GM20431 (cell line): Measurements from ENCODE around the gene FXYD6.
"Not testable (repeated sequence)": the region's sequence is repeated elsewhere in the genome, so short reads cannot be mapped to it uniquely, and the experiment has no call there.

Experiments used
- in situ Hi-C: fragments of 300-500 bp; cut with MseI, MboI; formaldehyde crosslinking; loops from one replicate; pipeline ENCODE4 v1.15.0; 2020; ENCODE audit warnings: low sequenced_read_pairs; ENCODE audit not compliant: unreplicated experiment

Gene FXYD6, protein sequence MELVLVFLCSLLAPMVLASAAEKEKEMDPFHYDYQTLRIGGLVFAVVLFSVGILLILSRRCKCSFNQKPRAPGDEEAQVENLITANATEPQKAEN

DNA sequence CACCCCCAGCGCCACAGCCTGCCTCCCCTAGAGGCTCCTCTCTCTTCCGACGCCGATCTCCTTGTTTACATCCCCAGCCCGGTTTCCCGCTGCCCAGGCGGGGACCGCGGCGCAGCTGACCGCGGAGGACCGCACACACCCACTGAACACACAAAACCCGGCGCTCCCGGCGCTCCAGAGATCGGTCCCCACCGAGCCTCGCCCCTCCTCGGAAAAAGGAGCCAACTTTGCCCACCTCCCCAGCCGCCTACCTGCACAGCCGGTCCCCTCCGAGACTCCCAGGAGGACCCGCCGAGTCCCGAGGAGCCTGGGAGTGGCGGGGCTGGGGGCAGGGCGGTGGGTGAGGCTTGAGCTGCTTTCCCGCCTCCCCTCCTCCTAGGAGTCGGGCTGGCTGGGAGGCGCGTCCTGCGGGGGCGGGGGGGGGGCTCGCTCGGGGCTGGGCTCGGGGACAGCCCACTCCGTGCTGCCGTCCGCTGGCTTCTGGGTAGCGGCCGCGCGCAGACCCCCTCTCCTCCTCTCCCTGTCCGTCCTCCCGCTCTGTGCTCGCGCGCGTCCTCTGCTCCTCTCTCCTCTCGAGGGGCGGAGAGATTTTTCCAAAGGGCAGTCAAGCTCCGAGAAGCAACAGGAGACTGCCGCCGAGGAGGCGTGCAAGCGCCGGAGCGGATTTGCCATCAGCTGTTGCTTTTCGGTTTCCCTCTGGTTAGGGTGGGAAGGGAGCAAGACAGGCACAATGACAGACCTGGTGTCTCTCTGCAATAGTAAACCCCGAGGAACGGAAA lies at the start of gene FXYD6:
FXYD6 (minus strand) TSS at position 318 of the 779 bp plus-strand sequence. CDS start 33,882 bp downstream, outside the sequence.
- in situ Hi-C loops, result no loop called here

DNA sequence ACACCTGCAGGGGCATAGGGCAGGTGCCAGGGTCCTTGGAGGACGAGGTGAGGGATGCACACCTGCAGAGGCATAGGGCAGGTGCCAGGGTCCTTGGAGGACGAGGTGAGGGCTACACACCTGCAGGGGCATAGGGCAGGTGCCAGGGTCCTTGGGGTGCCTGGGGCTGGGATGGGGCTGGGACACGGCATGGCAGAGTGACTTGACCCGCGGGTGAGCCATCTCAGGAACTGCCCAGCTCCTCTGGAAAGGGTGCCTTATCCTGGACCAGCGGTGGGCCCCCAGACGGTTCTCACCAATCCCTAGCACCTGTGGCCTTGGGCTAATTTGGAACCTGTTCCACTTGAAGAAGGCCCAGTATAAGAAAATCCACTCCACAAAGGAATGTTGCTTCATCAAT lies 49.7 kb upstream of the FXYD6 start:
- in situ Hi-C loops, result not testable (repeated sequence)

DNA sequence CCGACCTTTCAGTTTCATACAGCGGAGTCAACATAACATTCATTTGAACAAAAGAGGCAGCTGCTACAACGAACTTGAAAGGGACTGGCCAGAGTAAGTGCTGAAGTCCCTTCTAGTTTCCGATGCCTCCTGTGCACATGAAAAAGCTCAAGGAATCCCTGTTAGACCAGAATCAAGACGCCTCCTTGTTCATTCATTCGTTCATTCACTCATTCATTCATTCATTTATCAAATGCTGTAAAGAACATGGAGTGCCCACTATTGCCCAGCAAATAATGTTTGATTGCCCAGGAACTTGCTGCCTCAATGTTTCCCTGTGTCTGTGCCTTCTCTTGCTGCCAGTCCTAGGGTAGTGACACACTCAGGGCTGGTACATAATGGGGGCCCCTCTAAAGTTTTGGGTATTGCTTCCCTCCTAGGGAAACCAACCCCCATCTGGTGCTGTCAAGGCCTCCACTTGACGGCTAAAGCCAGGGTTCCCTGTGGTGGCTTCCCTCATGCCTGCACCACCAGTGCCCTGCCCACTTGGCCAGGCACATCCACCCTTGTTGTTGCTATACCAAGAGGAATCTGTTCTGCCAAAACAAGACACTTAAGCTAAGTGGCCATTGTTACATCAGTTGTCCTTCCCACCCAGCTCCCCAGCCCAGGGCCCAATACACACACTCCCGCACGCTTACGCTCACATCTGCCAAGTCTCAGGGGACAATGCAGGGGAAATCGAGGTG lies 48.9 kb upstream of the FXYD6 start:
- in situ Hi-C loops, result no loop called here

DNA sequence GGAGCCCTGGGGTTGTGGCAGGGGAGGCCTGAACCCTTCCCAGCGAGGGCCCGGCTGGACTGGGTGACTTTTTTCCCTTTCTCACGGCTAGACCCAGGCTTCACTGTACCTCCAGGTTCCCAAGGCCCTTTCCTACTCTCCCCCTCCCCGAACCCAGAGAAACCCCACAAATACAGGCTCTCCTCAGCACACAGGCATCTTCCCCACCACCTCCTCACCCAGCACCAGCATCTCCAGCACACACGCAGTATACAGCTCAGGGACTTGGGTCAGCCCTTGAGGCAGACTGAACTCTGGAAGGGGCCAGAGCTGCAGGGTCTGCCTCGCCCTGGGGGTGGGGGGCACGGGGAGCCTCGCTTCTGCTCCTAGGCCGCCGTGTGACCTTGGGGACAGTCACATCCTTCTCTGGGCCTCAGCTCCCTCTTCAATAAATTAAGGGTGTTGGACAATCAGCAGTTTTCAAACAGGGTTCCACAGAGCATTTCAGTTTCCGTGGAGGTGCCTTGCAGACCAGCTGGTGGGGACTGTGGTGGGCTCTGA lies 48.2 kb upstream of the FXYD6 start:
- in situ Hi-C loops, result no loop called here

DNA sequence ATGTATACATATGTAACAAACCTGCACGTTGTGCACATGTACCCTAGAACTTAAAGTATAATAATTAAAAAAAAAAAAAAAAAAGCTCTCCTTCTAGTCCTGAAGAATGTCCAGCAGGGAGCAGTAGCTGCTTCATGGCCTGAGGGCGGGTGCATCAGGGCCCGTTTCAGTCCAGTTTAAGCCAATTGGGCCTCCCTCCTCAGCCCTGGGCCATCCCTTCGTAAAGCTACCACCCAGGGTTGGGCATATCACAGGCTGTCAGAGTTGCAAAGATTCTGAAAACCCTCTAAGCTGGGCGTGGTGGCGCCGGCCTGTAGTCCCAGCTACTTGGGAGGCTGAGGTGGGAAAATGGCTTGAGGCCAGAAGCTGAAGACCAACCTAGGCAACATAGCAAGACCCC lies 47.3 kb upstream of the FXYD6 start:
- in situ Hi-C loops, result no loop called here

DNA sequence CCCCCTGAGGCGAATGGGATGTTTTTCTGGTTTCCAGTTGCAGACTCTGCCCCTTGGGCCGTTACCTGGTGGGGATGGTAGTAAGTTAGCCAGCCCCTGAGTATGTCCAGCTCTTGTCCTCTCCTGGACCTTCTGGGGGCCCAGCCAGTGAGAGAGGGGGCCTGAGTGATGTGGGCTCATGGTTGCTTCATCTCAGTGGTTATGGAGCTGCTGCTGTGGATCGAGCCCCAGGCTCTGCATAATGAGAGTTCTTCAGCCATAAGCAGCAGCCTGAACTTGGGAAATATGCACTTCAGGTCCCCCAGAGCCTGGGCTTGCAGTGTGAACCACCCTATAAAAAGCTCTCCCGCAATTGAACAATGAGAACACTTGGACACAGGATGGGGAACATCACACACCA lies 46.8 kb upstream of the FXYD6 start:
- in situ Hi-C loops, result no loop called here

DNA sequence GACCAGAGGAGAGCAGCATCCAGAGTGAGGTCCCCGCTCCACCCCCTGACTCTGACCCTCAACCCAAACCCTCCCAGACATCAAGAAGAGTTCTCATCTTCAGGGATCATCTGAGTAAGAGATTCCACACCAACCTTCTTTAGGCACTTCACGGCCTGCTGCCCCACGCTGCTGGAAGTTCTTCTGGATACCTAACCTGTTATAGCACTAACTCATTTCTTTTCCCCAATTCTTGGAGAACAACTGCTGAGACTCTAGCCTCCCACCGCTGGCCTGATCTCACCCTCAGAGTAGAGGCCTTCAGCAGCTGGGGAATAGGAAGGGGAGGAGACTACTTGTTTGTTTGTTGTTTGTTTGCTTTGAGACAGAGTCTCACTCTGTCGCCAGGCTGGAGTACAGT lies 45.4 kb upstream of the FXYD6 start:
- in situ Hi-C loops, result no loop called here

DNA sequence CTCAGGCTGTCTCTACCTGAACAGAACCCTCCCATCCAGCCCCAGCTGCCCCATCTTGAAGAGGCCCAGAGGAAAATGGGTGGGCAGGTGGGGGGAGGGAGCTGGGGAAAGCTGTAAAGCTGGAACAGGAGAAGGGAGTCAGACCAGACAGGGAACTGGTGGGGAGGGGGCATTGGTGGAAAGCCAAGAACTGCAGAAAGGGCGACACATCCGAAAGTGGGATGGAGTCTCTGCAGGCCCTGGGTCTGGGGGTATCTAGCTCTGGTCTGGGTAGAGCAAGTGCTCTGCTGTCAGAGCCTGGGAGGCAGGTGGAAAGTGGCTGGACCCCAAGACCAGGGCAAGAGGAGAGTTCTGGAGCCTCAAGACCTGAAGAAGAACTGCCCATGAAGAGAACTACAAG lies 45.0 kb upstream of the FXYD6 start:
- in situ Hi-C loops, result no loop called here

DNA sequence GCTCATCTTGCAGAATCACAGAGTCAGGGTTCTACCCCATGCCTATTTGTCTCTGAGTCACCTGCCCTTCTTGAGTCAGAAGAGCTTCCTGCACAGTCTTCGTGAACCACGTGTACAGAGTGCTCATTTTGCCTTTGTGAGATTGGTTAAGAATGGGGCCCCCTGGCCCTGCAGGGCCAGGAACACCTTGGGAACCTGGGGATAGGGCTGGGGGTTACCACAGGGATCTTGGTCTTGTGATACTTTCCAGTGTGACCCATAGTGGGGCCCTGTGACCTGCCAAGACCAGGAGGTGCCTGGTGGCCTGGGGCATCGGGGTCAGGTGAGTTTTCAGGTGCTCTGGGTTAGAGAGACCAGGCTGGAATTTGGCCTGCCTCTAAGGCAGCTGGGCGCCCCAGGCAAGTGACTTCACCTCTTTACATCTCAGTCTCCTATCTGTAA lies 43.3 kb upstream of the FXYD6 start:
- in situ Hi-C loops, result no loop called here

DNA sequence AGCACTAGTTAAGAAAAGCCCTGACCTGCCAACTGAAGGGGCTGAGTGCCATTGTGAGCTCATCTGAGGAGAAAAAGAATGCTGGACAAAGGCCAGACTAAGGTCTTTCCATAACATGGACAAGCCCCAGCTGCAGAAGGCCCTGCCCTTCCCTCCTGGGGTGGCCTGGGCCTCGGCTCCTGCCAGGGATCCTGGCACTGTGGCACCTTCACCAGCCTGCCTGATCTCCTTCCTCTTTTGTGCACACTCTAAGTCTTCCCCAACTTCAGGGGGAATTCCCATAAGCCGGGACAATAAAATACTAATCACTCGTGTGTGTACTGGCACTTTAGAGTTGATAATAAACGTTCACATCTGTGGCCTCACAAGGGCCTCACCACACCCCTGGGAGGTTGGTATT lies 42.9 kb upstream of the FXYD6 start:
- in situ Hi-C loops, result no loop called here

DNA sequence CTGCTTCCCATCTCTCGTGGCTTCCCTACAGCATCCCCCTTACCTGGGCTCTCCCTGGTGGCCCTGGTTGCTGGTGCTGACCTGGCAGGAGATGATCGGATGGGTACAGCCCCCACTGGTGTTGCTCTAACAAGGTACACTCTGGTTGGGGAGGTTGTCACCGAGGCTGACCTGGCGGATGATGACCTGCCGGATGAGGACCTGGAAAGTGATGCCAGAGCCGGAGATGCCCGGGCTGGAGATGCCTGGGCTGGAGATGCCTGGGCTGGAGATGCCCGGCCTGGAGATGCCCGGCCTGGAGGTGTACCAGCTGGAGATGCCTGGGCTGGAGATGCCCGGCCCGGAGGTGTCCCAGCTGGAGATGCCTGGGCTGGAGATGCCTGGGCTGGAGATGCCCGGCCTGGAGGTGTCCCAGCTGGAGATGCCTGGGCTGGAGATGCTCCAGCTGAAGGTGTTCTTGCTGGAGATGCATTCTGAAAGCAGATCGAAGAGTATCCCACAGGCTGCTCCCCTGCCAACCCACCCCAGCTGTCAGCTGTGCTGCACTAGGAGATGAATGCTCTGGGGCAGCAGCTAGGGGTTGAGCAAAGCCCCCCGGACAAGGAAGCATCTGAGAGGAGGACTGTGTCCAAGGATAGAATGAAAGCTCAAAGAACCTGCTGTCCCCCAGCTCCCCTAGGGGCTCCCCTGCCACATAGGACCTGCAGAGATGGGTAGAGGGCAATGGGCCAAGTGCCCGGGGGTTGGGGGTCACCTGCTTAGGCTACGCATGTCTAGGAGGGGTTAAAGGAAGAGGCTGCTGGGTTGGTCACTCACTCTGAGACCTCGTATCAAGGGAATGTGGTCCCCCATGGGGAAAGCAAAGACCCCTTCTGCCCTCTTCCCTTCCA lies 42.2 kb upstream of the FXYD6 start:
- in situ Hi-C loops, result no loop called here

DNA sequence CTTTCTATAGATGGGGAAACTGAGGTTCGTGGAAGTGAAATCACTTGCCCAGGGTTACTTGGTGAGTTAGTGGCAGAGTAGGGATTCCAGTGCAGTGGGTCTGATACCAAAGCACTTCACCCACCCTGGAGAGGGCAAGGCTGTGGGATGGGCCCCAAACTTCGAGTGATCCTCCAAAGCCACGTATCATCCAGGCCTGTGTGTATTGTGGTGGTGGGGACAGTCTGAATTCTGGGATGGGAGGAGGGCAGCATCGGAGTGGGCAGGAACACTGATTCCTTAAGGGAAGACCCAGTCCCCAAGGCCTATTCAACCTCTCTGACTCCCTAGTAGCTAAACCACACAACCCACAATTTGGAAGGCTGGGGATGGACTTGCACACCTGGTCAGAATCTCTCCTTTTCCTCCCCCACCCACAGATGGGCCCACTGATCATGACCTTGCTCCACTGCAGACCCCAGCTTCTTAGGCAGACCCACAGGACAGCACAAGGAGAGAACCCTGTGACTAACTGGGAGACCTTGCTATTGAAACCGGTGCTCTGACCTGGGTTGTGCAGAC lies 41.2 kb upstream of the FXYD6 start:
- in situ Hi-C loops, result no loop called here

DNA sequence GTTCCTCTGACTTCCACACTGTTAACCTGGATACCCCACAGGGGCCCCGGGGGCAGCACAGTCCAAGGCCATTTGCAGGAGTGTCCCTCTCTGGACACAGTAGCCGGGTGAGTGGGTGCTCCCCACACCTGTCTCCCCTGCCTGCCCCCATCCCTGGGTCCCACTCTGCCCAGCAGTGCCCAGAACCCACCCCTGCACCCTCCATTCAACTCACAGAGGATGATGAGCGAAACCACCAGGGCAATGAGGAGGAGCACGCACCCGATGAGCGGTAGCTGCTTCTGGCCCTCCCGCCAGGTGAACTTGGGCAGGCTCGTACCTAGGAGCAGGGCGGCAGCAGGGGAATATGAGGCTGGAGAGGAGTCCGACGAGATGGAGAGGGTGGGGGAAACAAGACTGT lies 40.5 kb upstream of the FXYD6 start:
- in situ Hi-C loops, result no loop called here

DNA sequence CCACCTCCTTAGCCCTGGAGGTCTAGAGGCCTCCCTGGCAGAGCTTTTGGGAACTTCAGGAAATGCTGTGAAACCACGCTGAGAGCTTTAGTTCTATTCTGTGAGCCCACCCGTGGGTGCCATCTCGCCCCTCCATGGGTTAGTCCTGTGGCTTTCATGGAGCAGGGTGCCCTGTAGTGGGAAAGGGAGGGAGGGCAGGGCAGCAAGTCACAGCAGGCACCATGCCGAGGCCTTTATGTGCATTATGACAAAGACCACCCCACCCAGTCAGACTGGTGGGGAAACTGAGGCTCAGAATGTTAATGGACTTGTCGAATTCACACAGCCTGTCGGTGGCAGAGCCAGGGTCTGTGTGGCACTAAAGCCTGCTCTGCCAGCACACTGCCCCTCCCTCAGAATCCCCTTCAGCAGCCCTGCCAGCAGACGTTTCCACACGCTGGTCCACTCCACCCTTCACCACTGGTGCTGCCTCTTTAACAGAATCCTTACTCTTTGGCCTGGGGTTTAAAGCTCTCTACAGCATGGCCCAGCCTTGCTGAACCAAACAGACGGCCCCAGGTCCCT lies 39.3 kb upstream of the FXYD6 start:
- in situ Hi-C loops, result no loop called here

DNA sequence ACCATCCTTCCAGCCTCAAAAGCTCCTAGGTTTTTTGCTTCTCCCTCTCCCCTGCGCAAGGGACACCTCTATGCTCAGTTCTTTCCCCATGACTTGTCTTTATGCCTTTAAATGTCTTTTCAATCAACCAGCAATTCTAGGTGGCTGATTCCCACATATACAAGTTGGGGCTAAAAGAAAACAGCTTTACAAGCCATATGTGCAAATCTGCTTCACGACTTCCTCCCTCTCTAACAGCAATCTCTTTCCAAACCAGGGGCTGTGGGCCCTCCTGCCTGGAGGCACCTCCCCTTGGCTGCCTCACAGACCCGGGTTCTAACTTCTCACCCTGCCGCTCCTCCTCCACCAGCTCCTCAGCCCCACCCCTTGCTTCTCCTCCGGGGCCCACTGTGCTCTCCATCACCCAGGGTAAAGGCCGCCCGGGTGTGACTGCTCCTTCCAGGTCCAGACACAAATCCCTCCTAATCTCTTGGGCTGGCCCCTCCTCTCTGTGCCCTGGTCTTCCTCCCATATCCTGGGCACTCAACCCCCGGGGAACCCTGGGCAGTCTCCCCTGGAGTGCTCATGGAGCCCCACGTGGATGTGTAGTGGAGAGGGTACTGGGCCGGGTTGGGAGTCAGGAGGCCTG lies 38.6 kb upstream of the FXYD6 start:
- in situ Hi-C loops, result no loop called here

DNA sequence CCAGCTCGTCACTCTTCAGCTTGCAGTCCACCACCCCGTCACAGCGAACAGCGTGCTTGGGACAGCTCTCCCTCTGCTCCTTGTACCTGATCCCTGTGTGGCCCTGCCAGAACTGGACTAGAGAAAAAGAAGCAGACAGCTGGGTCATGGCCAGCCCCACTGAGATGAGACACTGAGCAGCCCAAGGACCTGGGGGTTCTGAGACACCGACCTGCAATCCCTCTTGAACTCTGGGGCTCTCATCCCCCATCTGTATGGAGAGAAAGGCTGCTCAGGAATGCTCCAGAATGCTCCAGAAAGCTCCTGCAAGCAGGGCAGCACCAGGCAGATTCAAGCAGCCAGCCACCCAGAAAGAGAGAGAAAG lies 37.9 kb upstream of the FXYD6 start:
- in situ Hi-C loops, result no loop called here

DNA sequence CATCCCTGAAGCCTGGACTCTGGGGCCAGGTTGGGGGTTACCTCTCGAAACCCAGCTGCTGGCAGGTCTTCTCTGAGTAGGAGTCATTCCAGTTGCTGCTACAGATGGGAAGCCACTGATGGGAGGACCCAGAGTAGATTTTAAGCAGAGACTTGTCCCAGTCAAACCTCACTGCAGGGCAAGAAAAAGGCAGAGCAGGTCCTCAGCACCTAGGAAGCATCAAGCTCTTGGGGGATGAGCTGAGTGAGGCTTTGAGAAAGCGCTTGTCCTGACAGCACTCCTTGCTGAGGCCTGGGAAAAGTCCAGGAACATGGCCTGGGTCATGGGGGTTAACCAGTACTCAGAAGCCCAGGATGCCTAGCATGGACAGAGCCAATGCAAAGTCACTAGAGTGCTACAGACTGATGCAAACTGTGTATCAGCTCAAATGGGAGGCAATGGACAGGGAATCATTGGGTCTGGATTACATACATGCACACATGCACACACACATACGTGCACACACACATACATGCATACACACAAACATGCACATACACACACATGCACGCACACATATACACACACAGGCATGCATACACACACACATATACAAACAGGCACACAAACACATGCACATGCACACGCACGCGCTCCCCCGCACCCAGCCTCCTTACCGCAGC lies 37.4 kb upstream of the FXYD6 start:
- in situ Hi-C loops, result no loop called here

DNA sequence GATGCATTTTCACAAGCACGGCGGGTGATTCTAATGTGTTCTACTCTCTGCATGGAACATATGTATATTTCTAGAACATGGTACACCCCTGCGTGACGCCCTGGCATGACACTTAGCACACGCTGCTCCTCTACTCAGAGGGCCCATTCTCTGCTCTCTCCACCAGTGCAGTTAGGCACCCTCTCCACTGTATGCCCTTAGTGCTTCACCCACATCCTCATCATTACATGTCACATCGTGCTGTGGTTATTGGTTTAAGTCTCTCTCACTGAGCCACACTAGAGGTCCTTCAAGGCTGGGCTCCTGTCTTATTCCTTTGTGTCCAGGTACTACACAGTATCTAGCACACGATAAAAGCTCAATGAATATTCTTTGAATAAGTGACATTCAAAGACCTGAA lies 36.0 kb upstream of the FXYD6 start:
- in situ Hi-C loops, result no loop called here

DNA sequence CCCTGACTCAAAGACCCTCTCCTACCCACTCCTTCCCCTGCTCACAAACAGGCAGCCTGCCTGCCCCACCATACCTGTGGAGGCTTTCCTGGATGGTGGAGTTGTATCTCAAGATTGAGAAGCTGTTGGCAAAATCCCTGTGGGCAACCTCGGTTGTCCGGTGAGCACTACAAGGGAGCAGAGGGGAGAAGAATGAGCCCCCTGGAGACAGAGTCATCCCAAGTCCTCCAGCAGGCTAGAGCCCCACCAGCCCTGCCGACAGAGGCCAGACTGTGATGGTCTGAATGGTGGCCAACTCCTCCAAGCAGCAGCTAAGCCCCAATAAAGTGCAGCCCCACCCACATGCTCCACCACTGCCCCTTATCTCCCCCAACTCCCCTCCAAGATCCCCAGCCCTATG lies 35.2 kb upstream of the FXYD6 start:
- in situ Hi-C loops, result no loop called here
